ENCODE results near the gene ANKRD44.
"Not testable (repeated sequence)": the region's sequence is repeated elsewhere in the genome, so short reads cannot be mapped to it uniquely, and the experiment has no call there.

Gene ANKRD44

DNA sequence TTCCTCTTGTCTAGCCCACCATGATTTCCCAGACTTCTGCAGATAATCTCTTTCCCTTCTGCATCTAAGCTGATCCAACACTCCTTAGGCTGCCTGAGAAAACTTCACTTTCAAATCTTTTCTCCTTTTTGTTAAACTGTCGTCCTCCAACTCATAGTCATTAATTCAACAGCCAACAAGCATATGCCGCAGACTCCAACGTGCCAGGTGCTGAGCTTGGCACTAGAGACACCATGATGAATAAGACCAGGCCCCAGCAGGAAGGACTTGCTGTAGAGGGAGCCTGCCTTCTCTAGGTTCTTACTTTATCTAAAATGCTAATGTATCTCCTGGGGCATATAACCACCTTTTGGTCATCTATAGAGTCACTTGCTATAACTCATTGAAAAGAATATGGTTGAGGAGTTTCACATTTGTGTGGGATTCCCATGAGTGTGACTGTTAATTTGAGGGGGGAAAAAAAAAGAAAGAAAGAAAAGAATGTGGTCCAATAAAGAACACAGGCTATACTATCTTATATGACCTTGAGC is 51.0 kb downstream of the ANKRD44 start:
- DNase-seq (ENCODE audit: low spot score) = no peak

GRCh38 chr2:197258580-197258979 is 52.0 kb downstream of the ANKRD44 start:
- DNase-seq (ENCODE audit: low spot score) = no peak

DNA sequence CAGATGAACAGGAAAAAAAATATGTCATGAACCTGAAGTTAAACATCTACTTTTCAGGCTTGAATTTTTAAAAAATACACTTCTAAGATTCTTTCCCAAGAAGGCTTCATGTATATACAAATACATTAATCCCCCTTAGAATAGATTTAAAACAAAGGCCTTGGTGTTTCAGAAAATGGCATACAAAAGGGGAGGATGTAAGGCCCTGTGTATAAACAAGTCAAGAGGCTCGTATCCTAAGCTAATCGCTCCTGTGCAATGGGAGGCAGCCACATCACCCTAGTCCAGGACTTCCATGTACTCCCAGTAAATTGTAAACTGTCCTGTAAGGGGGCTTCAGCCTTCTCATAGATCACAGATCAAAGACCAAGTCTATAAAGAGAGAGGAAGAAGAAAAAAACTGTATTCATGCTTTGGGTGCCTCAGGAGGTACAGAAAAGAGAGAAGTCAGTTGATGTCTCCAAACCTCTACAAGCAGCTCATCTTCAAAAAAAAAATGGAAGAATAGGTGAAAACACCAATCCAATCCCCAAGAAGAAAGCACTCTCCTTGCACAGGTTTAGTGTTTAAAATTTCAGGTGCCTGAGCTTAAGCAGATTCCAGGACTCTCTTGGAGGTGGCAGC is 53.9 kb downstream of the ANKRD44 start:
- DNase-seq (ENCODE audit: low spot score) = no peak

GRCh38 chr2:197256021-197256420 is 54.6 kb downstream of the ANKRD44 start:
- DNase-seq (ENCODE audit: low spot score) = no peak

DNA sequence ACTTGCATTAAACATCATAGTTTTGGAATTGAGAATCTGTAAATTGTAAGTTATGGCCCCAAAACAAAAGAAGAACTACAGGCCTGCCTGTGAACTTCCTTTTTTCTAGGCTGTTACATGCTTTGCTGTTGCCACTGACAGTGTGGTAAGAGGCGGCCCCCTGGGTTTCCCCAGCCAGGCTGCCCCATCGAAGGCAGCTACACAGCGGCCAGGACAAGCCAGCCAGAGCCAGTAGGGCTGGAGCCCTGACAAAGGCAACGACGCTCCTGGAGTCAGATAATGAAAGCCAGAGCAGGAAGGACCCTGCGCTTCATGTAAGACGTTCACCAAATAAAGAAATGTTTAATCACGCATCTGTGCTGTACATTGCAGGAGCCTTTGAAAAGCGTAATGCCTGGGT is 55.0 kb downstream of the ANKRD44 start:
- DNase-seq (ENCODE audit: low spot score) = no peak

DNA sequence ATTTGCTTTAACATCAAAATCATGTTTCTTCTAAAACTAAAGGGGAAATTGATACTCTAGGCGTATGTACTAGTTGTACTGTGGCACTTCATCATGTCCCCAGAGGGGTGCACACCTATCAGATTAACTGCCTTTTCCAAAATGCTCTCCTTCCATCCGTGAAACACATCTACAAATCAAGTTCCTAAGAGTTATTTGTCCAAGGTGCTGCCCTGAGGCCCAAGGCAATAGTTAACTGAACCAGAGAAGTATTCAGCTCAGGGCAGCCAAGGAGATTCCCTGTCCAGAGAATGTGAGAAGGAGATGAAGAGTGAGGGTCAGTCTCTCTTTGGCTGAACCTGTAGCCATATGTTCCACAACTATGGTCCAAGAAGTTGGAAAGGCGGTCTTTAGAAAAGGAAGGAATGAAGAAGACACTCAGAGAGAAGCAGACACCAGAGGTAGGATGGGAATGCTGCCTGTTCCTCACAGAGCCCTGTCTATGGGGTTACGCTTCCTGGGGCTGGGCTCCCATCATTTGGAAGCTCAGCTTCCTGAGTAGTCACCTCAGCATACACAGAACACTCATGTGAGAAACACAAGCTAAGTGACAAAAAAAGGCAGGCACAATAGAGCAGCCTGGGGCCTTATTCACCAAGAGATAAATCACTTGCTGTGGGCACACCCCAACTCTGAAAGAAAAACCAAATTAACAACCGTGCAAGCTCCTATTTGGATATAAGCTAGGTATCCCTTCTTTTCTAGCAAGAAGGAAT is 55.6 kb downstream of the ANKRD44 start:
- DNase-seq (ENCODE audit: low spot score) = no peak

GRCh38 chr2:197251576-197251975 is 59.0 kb downstream of the ANKRD44 start:
- no peak for DNase-seq (ENCODE audit: low spot score)

- DNase-seq (ENCODE audit: low spot score) = no peak
Measured at GRCh38 chr2:197251163-197251562, 59.4 kb downstream of the ANKRD44 start.

DNA sequence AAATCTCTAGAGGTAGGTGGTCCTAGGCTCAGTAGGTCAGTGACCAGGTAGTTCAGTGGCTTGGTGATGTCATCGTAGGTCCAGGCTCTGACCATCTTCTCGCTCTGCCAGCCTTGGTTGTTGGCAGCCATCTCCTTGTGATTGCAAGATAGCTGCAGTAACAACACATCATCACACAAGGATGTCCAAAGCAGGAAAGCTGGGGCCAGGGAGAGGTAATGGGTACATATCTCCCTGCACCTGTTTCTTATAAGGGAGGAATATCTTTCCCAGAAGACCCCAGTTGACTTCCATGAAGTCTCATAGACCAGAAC is 60.5 kb downstream of the ANKRD44 start:
- no peak for DNase-seq (ENCODE audit: low spot score)

GRCh38 chr2:197249381-197250083 is 61.0 kb downstream of the ANKRD44 start:
- no peak for DNase-seq (ENCODE audit: low spot score)

DNA sequence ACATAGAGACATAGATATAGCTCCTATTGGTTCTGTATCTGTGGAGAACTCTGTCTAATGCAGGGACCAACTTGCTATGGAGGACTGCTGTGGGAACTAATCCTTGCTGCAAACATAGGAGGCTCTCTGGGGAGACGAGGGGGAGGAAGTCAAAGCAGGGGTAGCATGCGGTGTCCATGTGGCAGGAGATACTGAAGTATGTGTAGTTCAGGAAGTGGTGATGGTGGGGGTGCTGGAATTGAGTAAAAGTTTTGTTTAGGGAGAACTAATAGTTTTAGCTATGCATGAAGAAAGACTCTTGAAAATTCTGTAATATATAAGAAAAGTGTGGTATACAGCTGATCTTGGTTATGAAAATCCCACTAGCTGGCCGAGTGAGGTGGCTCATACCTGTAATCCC is 62.0 kb downstream of the ANKRD44 start:
- DNase-seq (ENCODE audit: low spot score) = no peak

GRCh38 chr2:197248001-197248401 is 62.6 kb downstream of the ANKRD44 start:
- DNase-seq (ENCODE audit: low spot score) = no peak

- no peak for DNase-seq (ENCODE audit: low spot score)
Measured at GRCh38 chr2:197247083-197247482, 63.5 kb downstream of the ANKRD44 start.

DNA sequence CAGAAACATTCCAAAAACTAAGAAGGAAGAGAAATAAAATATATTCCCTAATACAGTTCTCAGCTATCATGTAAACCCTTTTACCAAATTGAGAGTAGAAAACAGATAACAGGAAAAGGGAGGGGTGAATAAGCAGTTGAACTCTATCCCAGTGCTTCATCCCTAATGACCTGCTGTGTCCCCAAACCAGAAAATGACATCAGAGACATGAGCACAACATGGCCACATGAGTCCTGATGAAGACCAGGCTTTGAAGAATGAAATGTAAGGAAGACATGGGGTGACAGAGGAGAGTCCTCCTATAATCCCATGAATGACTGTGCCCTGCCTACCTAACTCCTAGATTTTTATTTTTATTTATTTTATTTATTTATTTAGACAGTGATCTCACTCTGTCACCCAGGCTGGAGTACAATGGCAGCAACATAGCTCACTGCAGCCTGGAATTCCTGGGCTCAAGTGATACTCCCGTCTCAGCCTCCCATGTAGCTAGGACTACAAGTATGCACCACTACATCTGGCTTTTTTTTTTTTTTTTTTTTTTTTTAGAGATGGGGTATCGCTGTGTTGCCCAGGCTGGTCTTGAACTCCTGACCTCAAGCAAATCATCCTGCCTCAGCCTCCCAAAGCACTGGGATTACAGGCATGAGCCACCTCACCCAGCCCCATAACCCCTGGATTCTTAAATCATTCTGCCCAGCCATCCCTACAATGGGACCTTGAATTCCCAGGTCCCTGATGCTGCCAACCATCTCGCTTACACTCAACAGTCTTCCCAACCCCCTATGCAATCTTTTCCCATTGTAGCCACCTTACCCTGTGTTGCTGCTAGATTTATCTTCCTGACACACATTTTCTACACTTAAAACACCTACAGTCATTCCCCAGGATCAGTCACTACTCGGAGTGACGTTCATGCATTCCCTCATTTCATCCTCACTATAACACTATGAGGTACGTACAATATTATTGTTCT is 64.5 kb downstream of the ANKRD44 start:
- DNase-seq (ENCODE audit: low spot score) = no peak

- no peak for DNase-seq (ENCODE audit: low spot score)
Measured at GRCh38 chr2:197244349-197244748, 66.2 kb downstream of the ANKRD44 start.

GRCh38 chr2:197242719-197243118 is 67.9 kb downstream of the ANKRD44 start:
- DNase-seq (ENCODE audit: low spot score) = no peak

DNA sequence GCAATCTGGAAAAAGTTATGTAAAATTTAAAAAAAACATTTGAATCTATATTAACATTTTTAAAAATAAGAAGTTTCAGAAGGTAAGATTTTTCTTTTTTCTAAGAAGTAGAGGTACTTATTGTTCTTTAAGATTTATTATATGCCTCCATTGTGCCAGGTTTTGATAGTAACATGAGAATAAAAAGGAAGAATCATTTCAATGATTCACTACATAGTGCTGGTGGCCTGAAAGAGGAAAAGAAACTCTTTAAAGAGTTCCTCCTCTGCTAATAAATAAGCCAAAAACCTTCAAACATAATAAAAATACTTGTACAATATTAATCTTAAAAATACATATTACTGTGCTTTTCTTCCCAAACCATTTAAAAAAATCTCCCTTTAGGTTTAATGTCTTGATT is 69.0 kb downstream of the ANKRD44 start:
- no peak for DNase-seq (ENCODE audit: low spot score)

DNA sequence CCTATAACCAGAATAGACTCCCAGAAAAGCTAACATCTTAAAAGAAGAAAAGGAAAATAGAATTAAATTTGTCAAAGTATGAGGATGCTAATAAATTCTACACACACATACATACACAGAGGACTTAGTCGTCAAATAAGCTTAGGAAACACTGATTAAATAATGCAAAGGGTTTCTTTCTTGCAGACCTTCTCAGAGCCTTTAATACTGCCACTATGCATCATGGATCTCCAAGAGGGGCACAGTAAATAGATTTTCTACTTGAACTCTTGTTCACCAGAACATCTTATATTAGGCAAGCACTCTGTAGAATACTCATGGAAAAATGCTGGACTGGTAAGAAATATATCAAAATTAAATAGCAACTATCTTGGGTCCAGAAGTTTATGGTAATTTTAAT is 69.4 kb downstream of the ANKRD44 start:
- DNase-seq (ENCODE audit: low spot score) = no peak

- no peak for DNase-seq (ENCODE audit: low spot score)
Measured at GRCh38 chr2:197240421-197241041, 70.0 kb downstream of the ANKRD44 start.

GRCh38 chr2:197240018-197240417 is 70.6 kb downstream of the ANKRD44 start:
- not testable (repeated sequence) for DNase-seq (ENCODE audit: low spot score)

- DNase-seq (ENCODE audit: low spot score) = no peak
Measured at GRCh38 chr2:197239434-197239833, 71.1 kb downstream of the ANKRD44 start.

- DNase-seq (ENCODE audit: low spot score) = no peak
Measured at GRCh38 chr2:197238043-197238365, 72.6 kb downstream of the ANKRD44 start.

Data from SW480 (cell line).